Measurements from ENCODE around the gene CHSY1.

Gene CHSY1

DNA sequence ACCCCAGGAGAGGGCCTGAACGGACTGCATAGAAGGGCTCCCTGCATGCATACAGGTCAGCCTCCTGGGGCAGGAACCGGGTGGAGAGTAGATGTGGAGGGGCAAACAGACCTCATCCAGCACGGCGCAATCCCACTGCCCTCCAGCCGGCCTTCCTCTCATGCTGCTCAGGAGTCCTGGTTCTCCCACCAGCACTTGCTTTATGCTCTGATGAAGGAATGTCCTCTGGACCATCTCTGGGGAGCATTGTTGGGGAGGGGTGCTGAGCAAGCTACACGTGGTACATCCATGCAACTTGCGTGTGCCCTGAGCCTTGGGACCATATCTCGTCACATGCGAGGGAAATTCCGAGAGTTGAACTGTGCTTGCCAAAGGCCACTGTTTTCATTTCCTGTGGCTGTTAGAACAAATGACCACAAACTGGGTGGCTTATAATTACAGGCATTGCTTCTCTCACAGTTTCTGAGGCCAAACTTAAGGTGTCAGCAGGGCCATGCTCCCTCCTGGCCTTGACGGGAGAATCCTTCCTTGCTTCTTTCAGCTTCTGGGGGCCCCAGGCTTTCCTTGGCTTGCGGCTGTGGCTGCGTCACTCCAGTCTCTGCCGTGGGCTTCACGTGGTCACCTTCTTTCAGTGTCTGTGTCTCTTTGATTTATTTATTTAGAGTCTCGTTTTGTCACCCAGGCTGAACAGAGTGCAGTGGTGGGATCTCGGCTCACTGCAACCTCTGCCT, 13.2 kb upstream of the CHSY1 start:
- no peak for DNase-seq (ENCODE audit: low read depth in 1 of 2, low spot score in 1 of 2)
- TF ChIP-seq JUND (IDR thresholded peaks at IDR 0.05; ENCODE audit: low read depth) = no peak
- in situ Hi-C loops (cut with HindIII; ENCODE audit: low pct_unique_long_range_greater_than_20kb, low sequenced_read_pairs) = no loop called here

- TF ChIP-seq JUND (IDR thresholded peaks at IDR 0.05; ENCODE audit: low read depth) = no peak
- in situ Hi-C loops (cut with HindIII; ENCODE audit: low pct_unique_long_range_greater_than_20kb, low sequenced_read_pairs) = no loop called here
- DNase-seq (ENCODE audit: low read depth in 1 of 2, low spot score in 1 of 2) = no peak
These were observed 12.2 kb upstream of the CHSY1 start for GRCh38 chr15:101264011-101264410.

GRCh38 chr15:101262551-101262950, 10.7 kb upstream of the CHSY1 start:
- no peak for TF ChIP-seq JUND (IDR thresholded peaks at IDR 0.05; ENCODE audit: low read depth)
- no peak for DNase-seq (ENCODE audit: low read depth in 1 of 2, low spot score in 1 of 2)
- in situ Hi-C loops (cut with HindIII; ENCODE audit: low pct_unique_long_range_greater_than_20kb, low sequenced_read_pairs) = no loop called here

- TF ChIP-seq JUND (IDR thresholded peaks at IDR 0.05; ENCODE audit: low read depth) = no peak
- in situ Hi-C loops (cut with HindIII; ENCODE audit: low pct_unique_long_range_greater_than_20kb, low sequenced_read_pairs) = no loop called here
- DNase-seq (ENCODE audit: low read depth in 1 of 2, low spot score in 1 of 2) = peak; percentile 41 to 79
These were observed 6.6 kb upstream of the CHSY1 start for GRCh38 chr15:101258238-101259144.

- no peak for DNase-seq (ENCODE audit: low read depth in 1 of 2, low spot score in 1 of 2)
- TF ChIP-seq JUND (IDR thresholded peaks at IDR 0.05; ENCODE audit: low read depth) = no peak
- in situ Hi-C loops (cut with HindIII; ENCODE audit: low pct_unique_long_range_greater_than_20kb, low sequenced_read_pairs) = no loop called here
These were observed 4.9 kb upstream of the CHSY1 start for GRCh38 chr15:101256757-101257156.

DNA sequence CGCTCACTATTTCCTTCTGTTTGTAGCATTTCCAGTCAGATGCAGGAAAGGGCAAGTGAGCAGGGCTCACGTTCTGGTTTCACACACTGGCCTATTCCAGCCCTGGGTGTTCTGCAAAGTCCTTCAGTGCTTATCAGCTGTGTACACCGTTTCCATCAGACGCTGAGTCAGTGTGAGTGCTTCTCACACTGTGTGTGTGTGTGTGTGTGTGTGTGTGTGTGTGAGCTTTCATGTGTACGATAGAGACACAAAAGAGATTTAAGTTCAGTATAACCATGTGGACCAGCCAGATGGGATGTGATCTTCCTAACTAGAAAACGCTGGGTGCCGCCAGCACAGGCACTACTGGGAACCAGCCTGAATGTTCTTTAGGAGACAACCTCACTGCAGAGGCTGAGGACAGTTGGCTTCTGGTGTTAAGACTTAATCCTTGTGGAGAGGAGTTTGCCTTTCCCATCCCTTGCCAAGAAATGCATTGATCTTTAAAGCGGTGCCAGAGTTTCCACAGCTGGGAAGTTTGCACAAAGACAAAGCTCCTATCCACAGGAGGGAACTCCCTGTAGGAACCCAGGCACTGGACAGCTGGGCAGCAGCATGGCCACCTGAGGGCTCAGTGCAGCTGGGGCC, 3.9 kb upstream of the CHSY1 start:
- DNase-seq (ENCODE audit: low read depth in 1 of 2, low spot score in 1 of 2) = no peak
- in situ Hi-C loops (cut with HindIII; ENCODE audit: low pct_unique_long_range_greater_than_20kb, low sequenced_read_pairs) = no loop called here
- no peak for TF ChIP-seq JUND (IDR thresholded peaks at IDR 0.05; ENCODE audit: low read depth)

DNA sequence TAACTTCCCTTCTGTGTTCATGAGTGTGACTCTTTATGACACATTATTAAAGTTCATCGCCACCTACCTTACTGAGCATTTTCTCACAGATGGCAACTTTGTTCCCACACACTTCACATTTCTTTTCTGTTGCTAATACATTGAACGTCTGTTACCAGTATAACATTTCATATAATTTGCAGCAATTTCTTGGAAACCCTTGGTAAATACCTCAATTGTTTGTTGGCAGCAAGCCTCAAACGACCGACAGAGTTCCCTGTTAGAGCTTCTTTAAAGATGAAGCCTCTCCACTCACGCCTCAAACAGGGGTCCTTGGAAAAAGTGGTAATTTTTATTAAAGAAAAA, 3.2 kb upstream of the CHSY1 start:
- DNase-seq (ENCODE audit: low read depth in 1 of 2, low spot score in 1 of 2) = no peak
- TF ChIP-seq JUND (IDR thresholded peaks at IDR 0.05; ENCODE audit: low read depth) = no peak
- in situ Hi-C loops (cut with HindIII; ENCODE audit: low pct_unique_long_range_greater_than_20kb, low sequenced_read_pairs) = no loop called here

DNA sequence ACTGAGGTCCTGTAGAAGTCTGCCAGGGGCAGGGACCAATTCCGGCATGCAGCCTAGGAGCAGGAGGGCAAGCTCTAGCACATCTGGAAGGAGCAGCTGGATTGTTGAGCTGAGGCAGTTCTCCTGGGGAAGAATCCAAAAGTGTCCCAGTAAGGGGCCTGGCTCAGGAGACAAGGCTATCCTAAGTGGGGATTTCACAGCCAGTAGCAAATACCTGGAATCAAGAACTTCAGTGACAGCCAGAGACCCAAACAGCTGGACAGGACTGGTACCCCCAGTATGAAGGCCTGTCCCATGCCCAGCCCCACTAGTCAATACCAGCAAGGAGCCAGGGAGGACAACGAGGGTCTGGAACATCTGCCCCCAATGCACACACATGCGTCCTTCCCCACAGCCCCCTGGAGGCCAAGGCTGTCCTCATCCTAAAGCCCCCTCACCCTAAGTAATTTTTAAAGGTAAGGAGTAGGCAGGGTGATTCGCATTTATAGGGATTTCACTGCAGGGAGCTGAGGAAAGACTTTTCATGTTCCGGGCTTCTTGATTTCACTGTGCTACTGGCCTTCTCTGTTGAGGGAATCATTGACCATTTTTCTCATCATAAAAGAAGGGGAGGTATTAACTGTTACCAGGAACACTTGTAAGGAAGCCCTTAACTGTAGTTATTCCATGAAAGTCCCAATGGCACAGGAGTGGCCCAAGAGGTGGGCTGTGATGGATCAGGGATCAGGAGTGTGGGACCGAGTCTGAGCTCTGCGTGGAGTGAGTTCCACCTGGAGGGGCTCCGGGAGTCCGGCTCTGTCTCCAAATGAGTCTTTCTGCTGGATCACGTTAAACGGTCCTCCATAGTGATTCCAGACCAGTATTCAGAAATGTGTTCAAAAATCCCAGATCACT, 2.6 kb upstream of the CHSY1 start:
- no peak for TF ChIP-seq JUND (IDR thresholded peaks at IDR 0.05; ENCODE audit: low read depth)
- in situ Hi-C loops (cut with HindIII; ENCODE audit: low pct_unique_long_range_greater_than_20kb, low sequenced_read_pairs) = no loop called here
- DNase-seq (ENCODE audit: low read depth in 1 of 2, low spot score in 1 of 2) = no peak

DNA sequence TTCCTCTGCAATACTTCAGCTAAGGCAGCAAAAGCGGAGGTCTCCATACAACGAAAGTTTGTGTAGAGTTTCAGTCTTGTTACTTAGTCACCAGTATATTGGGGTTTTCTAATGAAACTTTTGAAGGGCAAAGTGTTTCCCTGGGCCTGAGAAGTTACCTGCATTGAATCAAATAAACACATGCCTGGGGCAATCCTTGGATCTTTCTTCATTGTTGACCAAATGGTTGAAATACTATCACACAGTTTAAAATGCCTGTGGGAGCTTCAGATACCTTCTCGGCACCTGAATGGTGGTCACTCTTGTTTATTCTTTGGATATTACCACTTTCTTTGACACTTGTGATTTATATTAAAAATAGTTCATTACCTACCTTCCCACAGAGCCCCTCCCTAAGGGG, 988 bp upstream of the CHSY1 start:
- in situ Hi-C loops (cut with HindIII; ENCODE audit: low pct_unique_long_range_greater_than_20kb, low sequenced_read_pairs) = no loop called here
- peak in 1 of 2 experiments; percentile 49 for DNase-seq (ENCODE audit: low read depth in 1 of 2, low spot score in 1 of 2)
- TF ChIP-seq JUND (IDR thresholded peaks at IDR 0.05; ENCODE audit: low read depth) = no peak

DNA sequence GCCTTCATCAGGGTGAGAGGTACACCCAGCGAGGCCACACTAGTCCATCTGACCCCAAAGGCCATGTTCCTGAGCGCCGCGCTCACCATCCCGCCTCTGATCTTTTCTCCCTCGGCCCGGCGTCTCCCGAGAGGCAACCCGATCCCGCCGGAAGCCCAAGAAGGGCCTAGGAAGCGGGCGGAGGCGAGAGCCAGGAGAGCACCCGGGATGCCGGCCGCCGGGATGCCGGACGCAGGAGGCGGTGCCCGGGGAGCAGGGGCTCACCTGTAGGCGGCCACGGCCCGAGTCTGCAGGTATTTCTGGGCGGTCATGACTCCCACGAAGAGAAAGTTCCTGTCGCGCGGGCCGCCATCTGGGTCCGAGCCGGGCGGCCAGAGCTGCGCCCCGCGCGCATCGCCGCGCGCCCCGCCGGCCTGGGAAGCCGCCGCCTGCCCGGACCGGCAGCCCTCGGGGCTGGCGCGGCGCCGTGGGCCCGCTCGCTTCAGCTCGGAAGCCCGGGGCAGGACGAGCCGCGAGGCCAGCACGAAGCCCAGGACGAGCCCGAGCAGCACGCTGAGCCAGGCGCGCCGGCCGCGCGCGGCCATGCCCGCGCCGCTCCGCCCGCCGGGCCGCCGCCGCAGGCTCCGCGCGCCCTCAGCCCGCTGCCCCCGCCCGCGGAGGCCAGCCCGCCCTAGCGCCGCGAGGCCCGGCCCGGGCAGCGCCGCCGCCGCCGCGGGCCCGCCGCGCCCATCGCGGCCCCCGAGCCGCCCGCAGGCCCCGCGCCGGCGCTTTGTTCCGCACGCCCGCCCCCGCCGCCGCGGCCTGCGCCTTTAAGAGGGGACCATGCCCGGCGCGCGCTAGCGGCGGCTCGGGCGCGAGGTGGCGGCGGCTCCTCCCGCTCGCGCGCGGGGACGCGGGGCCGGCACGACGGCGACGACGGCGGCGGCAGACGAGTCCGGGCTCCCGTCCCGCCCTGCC, 697 bp downstream of the CHSY1 start:
- peak; percentile 42 to 68 for DNase-seq (ENCODE audit: low read depth in 1 of 2, low spot score in 1 of 2)
- TF ChIP-seq JUND (IDR thresholded peaks at IDR 0.05; ENCODE audit: low read depth) = no peak
- in situ Hi-C loops (cut with HindIII; ENCODE audit: low pct_unique_long_range_greater_than_20kb, low sequenced_read_pairs) = no loop called here

- TF ChIP-seq JUND (IDR thresholded peaks at IDR 0.05; ENCODE audit: low read depth) = no peak
- no peak for DNase-seq (ENCODE audit: low read depth in 1 of 2, low spot score in 1 of 2)
- in situ Hi-C loops (cut with HindIII; ENCODE audit: low pct_unique_long_range_greater_than_20kb, low sequenced_read_pairs) = no loop called here
These were observed 1.5 kb downstream of the CHSY1 start for GRCh38 chr15:101250341-101250831.

Data from T47D (cell line).